Ovary (tissue), 3 donors: ENCODE results near the gene FUT7.

Experiments used
- CTCF ChIP-seq, 3 donors: fragments of 450-650 bp in 2 of 3; fragments of 200-600 bp in 1 of 3; IDR thresholded peaks; one replicate each; pipeline versions ENCODE4 v1.5.1 to v1.8.0; 2016 to 2022; ENCODE audit warnings: antibody characterized with exemption in 3 of 3, mild to moderate bottlenecking in 1 of 3
- EP300 ChIP-seq: sonication (generic); formaldehyde crosslinking; IDR thresholded peaks from one replicate; pipeline ENCODE4 v1.6.1; 2017; ENCODE audit warnings: antibody characterized with exemption
- donor health status: DM: no; HTN: no; CAD: no.

- TF ChIP-seq CTCF (IDR thresholded peaks at IDR 0.05), result no peak
- no peak for TF ChIP-seq EP300
These were observed 25.5 kb downstream of the FUT7 start for GRCh38 chr9:137006116-137007003.
